Stimulated activated naive CD8-positive, alpha-beta T cell treated with anti-CD3 and anti-CD28 coated beads, Interleukin-15, amount 100 ng/mL, for 72 hours (primary cell): ENCODE measurements around the gene CDC45.

ENCODE experiments used
- ATAC-seq: fragments of 150-1000 bp; cut with Tn5 transposase; 2 replicates; pipeline ENCODE4 v1.10.0; 2021; ENCODE audit warnings: mild to moderate bottlenecking, moderate library complexity
- DNase-seq, 2 donors: peaks; one replicate each; pipeline ENCODE4 v3.0.0; 2021 to 2022
- H3K27ac Mint-ChIP-seq, 2 donors: one replicate each; pipeline ENCODE4 v1.8.0; 2022; ENCODE audit warnings: mild to moderate bottlenecking in 2 of 2, mixed read lengths in 2 of 2, moderate library complexity in 2 of 2
- H3K27me3 Mint-ChIP-seq: one replicate; pipeline ENCODE4 v1.8.0; 2022; ENCODE audit warnings: mixed read lengths
- H3K4me1 Mint-ChIP-seq: one replicate; pipeline ENCODE4 v1.8.0; 2022; ENCODE audit warnings: mild to moderate bottlenecking, mixed read lengths
- H3K4me3 Mint-ChIP-seq, 2 donors: one replicate each; pipeline ENCODE4 v1.8.0; 2022; ENCODE audit warnings: mild to moderate bottlenecking in 2 of 2, mixed read lengths in 2 of 2, moderate library complexity in 1 of 2
- H3K9me3 Mint-ChIP-seq, 2 donors: one replicate each; pipeline ENCODE4 v1.8.0; 2022; ENCODE audit warnings: mixed read lengths in 2 of 2

The CDC45 gene

DNA sequence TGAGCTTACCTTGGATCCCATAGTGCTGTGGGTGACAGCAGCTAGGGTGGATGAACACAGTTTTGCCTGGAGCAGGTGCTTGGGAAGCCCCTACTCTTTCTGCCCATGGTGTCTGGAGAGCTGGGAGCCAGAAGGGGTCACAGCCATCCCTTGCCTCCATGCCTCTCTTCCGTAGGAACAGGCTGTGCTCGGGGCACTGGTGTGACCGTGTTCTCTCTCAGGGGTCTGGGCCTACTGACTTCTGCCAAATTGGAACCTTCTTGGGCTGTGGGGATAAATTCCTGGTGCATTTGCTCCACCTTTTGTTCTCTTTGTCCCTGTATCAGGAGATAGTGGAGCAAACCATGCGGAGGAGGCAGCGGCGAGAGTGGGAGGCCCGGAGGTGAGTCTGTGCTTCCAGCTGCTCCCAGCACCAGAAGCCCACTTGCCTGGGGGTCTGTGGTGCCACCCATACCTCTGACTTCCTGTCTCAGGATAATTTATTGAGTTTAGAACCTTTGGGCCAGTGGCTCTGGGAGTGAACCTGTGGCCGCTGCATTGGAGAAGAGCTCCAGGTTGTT, 14.4 kb downstream of the CDC45 start:
- Mint-ChIP-seq H3K4me1 (peaks cover 15% of the 10 kb centered on the region), H3K27ac (peak overlapping the region in 1 of 2 donors; percentile 19), H3K9me3 (no peaks in the 10 kb centered on the region), H3K27me3 (no peaks in the 10 kb centered on the region), H3K4me3 (no peak overlapping the region)
- no peak for DNase-seq
- no peak for ATAC-seq

DNA sequence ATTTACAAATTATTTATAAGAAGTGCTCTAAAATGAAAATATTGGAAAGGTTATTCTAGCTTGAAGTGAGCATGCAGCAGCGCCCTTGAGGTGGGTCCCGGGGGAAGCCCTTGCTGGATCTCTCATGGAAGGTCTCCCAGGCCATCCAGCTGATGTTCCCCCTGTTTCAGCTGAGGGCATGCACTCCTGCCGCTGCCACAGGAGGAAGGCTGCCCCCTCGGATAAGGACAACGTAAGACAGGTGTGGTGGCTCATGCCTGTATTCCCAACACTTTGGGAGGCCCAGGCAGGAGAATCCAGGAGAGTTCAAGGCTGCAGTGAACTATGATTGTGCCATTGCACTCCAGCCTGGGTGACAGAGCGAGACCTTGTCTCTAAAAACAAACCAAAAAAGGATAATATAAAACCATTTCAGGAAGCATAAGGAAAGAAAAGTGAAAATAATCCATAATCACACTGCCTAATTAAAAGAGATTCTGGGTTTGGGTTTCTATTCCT, 15.0 kb downstream of the CDC45 start:
- no peaks in the 10 kb centered on the region for H3K9me3 Mint-ChIP-seq
- H3K4me1 Mint-ChIP-seq = peaks cover 15% of the 10 kb centered on the region
- H3K4me3 Mint-ChIP-seq = no peak overlapping the region
- DNase-seq (no peak), ATAC-seq (no peak)
- no peaks in the 10 kb centered on the region for H3K27me3 Mint-ChIP-seq
- no peak overlapping the region for H3K27ac Mint-ChIP-seq

GRCh38 chr22:19495562-19496323, 16.0 kb downstream of the CDC45 start:
- DNase-seq (no peak), ATAC-seq (no peak)
- H3K27me3 Mint-ChIP-seq = no peaks in the 10 kb centered on the region
- peaks cover 15% of the 10 kb centered on the region for H3K4me1 Mint-ChIP-seq
- H3K4me3 Mint-ChIP-seq = no peak overlapping the region
- H3K9me3 Mint-ChIP-seq = no peaks in the 10 kb centered on the region
- H3K27ac Mint-ChIP-seq = peak overlapping the region in 1 of 2 donors; percentile 40

GRCh38 chr22:19496324-19496630, 16.6 kb downstream of the CDC45 start:
- DNase-seq (no peak), ATAC-seq (no peak)
- no peaks in the 10 kb centered on the region for H3K9me3 Mint-ChIP-seq
- H3K27me3 Mint-ChIP-seq = no peaks in the 10 kb centered on the region
- no peak overlapping the region for H3K27ac Mint-ChIP-seq
- no peak overlapping the region for H3K4me3 Mint-ChIP-seq
- peaks cover 15% of the 10 kb centered on the region for H3K4me1 Mint-ChIP-seq

DNA sequence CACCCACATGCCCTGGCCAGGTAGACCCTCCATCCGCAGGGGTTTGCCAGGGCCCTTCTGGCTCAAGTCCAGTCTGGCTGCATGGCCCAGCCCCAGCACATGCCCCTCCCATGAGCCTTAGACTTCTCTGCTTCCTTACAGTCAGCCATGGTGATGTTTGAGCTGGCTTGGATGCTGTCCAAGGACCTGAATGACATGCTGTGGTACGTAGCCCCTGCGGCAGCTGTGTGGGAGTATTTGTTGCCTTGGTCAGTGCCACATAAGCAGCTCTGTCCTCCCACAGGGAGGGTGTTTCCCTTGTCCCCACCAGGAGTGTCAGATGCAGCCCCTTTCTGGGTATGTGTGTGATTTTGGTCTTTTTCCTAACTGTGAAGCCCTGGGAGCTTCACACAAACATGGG, 17.5 kb downstream of the CDC45 start:
- Mint-ChIP-seq H3K27me3 (no peaks in the 10 kb centered on the region), H3K27ac (peak overlapping the region; percentile 34 to 40), H3K4me3 (no peak overlapping the region), H3K9me3 (no peaks in the 10 kb centered on the region), H3K4me1 (peaks cover 10% of the 10 kb centered on the region)
- DNase-seq (no peak), ATAC-seq (no peak)

DNA sequence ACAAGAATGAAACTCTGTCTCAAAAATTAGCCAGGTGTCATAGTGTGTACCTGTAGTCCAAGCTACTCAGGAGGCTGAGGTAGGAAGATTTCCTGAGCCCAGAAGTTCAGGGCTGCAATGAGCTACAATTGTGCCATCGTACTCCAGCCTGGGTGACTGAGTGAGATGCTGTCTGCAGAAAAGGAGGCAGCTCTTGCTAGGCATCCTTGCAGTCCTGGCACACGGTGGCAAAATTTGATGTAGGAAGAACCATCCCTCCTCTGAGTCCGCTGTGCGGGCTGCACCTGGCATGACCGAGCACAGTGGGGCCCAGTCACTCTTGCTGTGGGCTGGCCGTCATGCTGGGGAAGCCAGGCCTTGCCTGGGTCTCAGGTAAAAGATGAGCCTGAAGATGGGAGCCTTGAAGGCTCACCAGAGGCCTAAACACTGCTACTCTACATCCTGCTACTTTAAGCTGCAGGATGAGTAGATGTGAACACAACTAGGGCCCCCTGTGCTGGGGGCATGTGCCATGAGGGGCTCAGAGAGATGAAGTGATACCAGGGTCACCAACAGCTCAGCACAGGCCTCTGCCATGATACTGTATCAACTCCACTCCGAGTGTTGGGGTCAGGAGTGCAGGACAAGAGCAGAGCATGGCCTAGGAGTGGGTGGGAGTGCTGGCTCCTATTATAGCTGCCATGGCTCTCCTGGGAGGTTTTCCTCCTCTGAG, 18.6 kb downstream of the CDC45 start:
- ATAC-seq (no peak), DNase-seq (no peak)
- H3K4me3 Mint-ChIP-seq = no peak overlapping the region
- no peaks in the 10 kb centered on the region for H3K9me3 Mint-ChIP-seq
- H3K4me1 Mint-ChIP-seq = peaks cover 3% of the 10 kb centered on the region
- no peaks in the 10 kb centered on the region for H3K27me3 Mint-ChIP-seq
- no peak overlapping the region for H3K27ac Mint-ChIP-seq

GRCh38 chr22:19498866-19499190, 19.1 kb downstream of the CDC45 start:
- Mint-ChIP-seq H3K9me3 (no peaks in the 10 kb centered on the region), H3K27me3 (no peaks in the 10 kb centered on the region), H3K4me1 (peaks cover 8% of the 10 kb centered on the region), H3K4me3 (no peak overlapping the region), H3K27ac (no peak overlapping the region)
- DNase-seq (no peak), ATAC-seq (no peak)

GRCh38 chr22:19499236-19499879, 19.6 kb downstream of the CDC45 start:
- no peaks in the 10 kb centered on the region for H3K27me3 Mint-ChIP-seq
- H3K9me3 Mint-ChIP-seq = no peaks in the 10 kb centered on the region
- H3K4me3 Mint-ChIP-seq = no peak overlapping the region
- DNase-seq (no peak), ATAC-seq (no peak)
- no peak overlapping the region for H3K27ac Mint-ChIP-seq
- H3K4me1 Mint-ChIP-seq = peaks cover 13% of the 10 kb centered on the region

DNA sequence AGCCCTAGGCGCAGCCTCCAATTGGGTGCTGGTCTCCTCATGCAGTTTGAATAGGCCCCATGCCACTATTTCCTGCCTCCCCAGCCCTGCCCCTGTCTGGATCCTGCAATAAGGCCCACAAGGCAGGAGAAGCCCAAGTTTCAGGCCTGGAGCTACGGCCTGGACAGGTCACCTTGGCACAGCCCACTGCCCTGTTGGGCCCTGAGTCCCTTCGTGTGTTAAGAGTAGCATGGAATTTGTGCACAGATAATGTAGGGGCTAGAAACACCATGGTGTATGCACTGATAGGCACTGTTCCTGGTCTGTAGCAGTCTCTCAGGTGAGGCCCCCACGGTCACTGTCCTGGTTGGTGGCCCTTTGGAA, 20.1 kb downstream of the CDC45 start:
- Mint-ChIP-seq H3K9me3 (no peaks in the 10 kb centered on the region), H3K4me3 (no peak overlapping the region), H3K27ac (no peak overlapping the region), H3K4me1 (peaks cover 18% of the 10 kb centered on the region), H3K27me3 (no peaks in the 10 kb centered on the region)
- DNase-seq (no peak), ATAC-seq (no peak)

GRCh38 chr22:19501897-19502447, 22.3 kb downstream of the CDC45 start:
- H3K27ac Mint-ChIP-seq = no peak overlapping the region
- DNase-seq (no peak), ATAC-seq (no peak)
- peaks cover 30% of the 10 kb centered on the region for H3K4me1 Mint-ChIP-seq
- no peaks in the 10 kb centered on the region for H3K9me3 Mint-ChIP-seq
- no peaks in the 10 kb centered on the region for H3K27me3 Mint-ChIP-seq
- no peak overlapping the region for H3K4me3 Mint-ChIP-seq

- DNase-seq = no peak
- no peaks in the 10 kb centered on the region for H3K9me3 Mint-ChIP-seq
- no peak for ATAC-seq
- H3K27me3 Mint-ChIP-seq = no peaks in the 10 kb centered on the region
- no peak overlapping the region for H3K4me3 Mint-ChIP-seq
- H3K27ac Mint-ChIP-seq = no peak overlapping the region
- H3K4me1 Mint-ChIP-seq = peaks cover 30% of the 10 kb centered on the region
These were observed 23.6 kb downstream of the CDC45 start for GRCh38 chr22:19503367-19503766.

DNA sequence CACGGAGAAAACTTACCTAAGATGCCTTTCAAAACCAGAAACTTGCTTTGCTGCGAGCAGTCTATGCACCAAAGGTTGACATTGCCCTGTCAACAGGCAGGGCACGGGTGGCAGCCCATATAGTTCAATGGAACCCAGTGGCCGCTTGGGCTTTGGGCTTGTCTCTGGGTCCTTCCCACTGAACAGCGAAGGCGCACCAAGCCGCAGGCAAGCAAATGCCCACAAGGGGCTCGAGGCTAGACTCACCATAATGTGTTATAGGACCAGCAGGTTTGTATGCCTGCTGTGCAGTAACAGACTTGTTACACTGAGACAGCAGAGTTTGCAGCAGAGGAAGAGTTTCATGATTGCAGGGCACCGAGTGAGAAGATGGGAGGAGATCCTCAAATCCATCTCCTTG, 24.1 kb downstream of the CDC45 start:
- H3K4me1 Mint-ChIP-seq = peaks cover 30% of the 10 kb centered on the region
- no peaks in the 10 kb centered on the region for H3K27me3 Mint-ChIP-seq
- H3K27ac Mint-ChIP-seq = peak overlapping the region in 1 of 2 donors; percentile 27
- no peak overlapping the region for H3K4me3 Mint-ChIP-seq
- H3K9me3 Mint-ChIP-seq = no peaks in the 10 kb centered on the region
- no peak for ATAC-seq
- DNase-seq = no peak

DNA sequence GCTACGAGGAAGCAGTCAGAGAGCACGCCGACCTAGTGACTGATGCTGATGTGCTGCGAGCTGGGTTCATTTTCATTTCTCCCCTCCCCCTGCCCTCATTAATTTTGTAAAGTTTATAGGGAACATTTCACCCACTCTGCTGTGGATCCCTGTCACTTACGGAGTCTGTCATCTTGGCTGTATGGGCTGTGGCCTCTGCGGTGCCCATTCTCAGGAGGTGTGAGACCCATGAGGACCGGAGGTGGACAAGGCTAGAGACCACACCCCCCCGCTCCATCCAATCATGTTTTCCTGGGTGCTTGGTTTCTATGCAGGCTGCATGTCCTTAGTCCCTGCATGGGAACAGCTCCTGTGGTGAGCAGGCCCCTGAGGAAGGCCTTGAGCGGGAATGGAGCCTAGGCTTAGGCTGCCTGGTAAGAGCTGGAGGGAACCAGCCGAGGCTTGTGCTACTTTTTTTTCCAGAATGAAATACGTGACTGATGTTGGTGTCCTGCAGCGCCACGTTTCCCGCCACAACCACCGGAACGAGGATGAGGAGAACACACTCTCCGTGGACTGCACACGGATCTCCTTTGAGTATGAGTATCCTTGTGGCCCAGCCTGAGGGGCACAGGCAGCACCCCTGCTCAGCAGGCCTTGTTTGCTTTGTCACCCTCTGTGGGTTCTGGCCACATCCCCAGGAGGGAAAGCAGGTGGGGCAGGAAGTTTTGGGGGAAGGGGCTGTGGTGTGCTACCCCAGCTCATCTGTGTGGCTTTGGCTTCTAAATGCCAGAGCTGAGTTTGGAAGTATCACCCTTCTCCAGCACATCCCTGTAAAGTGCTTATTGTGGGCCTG, 25.4 kb downstream of the CDC45 start:
- no peak overlapping the region for H3K4me3 Mint-ChIP-seq

DNA sequence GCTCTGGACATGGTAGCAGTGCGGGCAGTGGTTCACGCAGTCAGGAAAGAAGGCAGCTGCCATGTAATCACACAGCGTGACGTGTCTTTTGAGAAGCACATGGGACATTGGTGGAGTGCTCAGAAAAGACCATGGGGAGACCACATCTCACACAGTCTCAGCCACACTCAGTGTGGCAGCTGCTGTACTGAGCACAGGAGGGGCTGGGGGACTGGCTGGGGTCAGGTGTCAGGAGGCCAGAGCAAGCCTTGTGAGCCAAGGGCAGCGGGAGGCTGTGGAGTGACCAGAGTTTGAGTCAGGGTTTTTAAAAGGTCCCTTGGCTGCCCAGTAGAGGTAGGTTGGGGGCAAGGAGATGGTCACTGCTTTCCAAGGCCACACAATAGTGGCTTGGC, 26.0 kb downstream of the CDC45 start:
- Mint-ChIP-seq H3K4me3 (no peak overlapping the region), H3K9me3 (no peaks in the 10 kb centered on the region), H3K4me1 (peaks cover 30% of the 10 kb centered on the region), H3K27ac (peak overlapping the region in 1 of 2 donors; percentile 64), H3K27me3 (no peaks in the 10 kb centered on the region)
- DNase-seq (no peak), ATAC-seq (peak; percentile 9)

More for the DNA sequence above, 25.4 kb downstream of the CDC45 start:
- DNase-seq = no peak
- ATAC-seq = peak; percentile 26
- peak overlapping the region; percentile 5 to 64 for H3K27ac Mint-ChIP-seq
- H3K9me3 Mint-ChIP-seq = no peaks in the 10 kb centered on the region
- H3K4me1 Mint-ChIP-seq = peaks cover 30% of the 10 kb centered on the region
- H3K27me3 Mint-ChIP-seq = no peaks in the 10 kb centered on the region

DNA sequence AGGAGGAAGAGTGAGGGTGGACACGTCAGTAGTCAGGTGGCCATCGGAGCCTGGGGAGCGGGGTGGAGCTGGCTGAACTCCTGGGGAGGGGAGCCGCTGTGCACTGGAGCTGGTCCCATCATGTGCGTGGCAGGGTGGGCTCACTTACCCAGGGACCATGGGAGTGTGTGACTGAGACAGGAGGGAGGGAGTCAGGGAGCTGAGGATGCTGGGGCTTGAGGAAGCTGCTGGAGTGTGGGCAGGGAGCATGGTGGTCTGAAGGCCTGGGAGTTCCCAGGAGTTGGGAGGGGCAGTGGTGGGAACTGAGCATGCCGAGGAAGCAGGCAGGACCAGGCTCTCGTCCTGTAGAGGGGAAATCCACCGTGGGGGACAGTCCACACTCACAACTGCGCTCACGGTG, 26.5 kb downstream of the CDC45 start:
- Mint-ChIP-seq H3K9me3 (no peaks in the 10 kb centered on the region), H3K27ac (no peak overlapping the region), H3K4me3 (no peak overlapping the region), H3K4me1 (peaks cover 30% of the 10 kb centered on the region), H3K27me3 (no peaks in the 10 kb centered on the region)
- no peak for ATAC-seq
- no peak for DNase-seq
